Esophagus muscularis mucosa (tissue), 4 donors: ENCODE results near the gene ASGR1.

Source experiments
- EP300 ChIP-seq: sonication (generic); formaldehyde crosslinking; IDR thresholded peaks from one replicate; pipeline ENCODE4 v1.6.1; 2017; ENCODE audit warnings: antibody characterized with exemption
- POLR2A ChIP-seq: fragments of 450-650 bp; IDR thresholded peaks from one replicate; pipeline ENCODE4 v1.6.1; 2017; ENCODE audit warnings: antibody characterized with exemption, moderate library complexity, mild to moderate bottlenecking, low read depth
- POLR2AphosphoS5 ChIP-seq, 2 donors: sonication (generic); formaldehyde crosslinking; IDR thresholded peaks; one replicate each; pipeline ENCODE4 v1.6.1; 2017; ENCODE audit warnings: antibody characterized with exemption in 2 of 2
- TF ChIP-seq, protein P1 (sequence below), 3 experiments: fragments of 200-600 bp in 2 of 3; fragments of 450-650 bp in 1 of 3; sonication (generic) in 2 of 3; IDR thresholded peaks; one replicate each; pipeline ENCODE4 v1.5.1; 2017 to 2019; ENCODE audit warnings: antibody characterized with exemption in 3 of 3, mild to moderate bottlenecking in 2 of 3, moderate library complexity in 1 of 3

DNA sequence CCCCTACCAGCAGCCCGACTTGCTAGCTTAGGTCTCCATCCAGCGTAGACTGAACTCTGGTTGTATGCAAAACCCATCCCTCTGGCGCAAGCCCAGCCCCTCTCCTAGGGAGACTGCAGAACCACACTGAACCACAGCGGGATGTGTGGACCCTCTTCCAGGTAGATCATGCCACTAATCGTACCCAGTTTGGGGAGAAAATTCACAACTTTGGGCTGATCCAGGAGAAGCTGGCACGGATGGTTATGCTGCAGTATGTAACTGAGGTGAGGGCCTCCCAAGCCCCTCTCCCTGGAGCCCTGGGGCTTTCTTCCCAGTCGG, 43.8 kb upstream of the ASGR1 start:
- TF ChIP-seq, protein P1, sequence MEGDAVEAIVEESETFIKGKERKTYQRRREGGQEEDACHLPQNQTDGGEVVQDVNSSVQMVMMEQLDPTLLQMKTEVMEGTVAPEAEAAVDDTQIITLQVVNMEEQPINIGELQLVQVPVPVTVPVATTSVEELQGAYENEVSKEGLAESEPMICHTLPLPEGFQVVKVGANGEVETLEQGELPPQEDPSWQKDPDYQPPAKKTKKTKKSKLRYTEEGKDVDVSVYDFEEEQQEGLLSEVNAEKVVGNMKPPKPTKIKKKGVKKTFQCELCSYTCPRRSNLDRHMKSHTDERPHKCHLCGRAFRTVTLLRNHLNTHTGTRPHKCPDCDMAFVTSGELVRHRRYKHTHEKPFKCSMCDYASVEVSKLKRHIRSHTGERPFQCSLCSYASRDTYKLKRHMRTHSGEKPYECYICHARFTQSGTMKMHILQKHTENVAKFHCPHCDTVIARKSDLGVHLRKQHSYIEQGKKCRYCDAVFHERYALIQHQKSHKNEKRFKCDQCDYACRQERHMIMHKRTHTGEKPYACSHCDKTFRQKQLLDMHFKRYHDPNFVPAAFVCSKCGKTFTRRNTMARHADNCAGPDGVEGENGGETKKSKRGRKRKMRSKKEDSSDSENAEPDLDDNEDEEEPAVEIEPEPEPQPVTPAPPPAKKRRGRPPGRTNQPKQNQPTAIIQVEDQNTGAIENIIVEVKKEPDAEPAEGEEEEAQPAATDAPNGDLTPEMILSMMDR (IDR thresholded peaks at IDR 0.05): no peak
- no peak for TF ChIP-seq POLR2AphosphoS5 (IDR thresholded peaks at IDR 0.05)
- TF ChIP-seq POLR2A: no peak
- no peak for TF ChIP-seq EP300
